SHP77 treated with DMSO at 0.1 percent for 48 hours (cell line): ENCODE data around the gene FAM151B.
"Not testable (repeated sequence)": the region's sequence is repeated elsewhere in the genome, so short reads cannot be mapped to it uniquely, and the experiment has no call there.

Experiments
- DNase-seq: peaks from one replicate; lab custom pipeline; 2025; lab: John Stamatoyannopoulos, UW

FAM151B gene

GRCh38 chr5:80487829-80488721, at the start of gene FAM151B:
TSS of gene FAM151B (plus strand) at chr5:80488100. CDS start at chr5:80488124, 24 bp downstream.
- DNase-seq, result peak; percentile 89

- no peak for DNase-seq
These were observed 49.2 kb upstream of the FAM151B start for GRCh38 chr5:80438739-80439138.

GRCh38 chr5:80439213-80439612, 48.7 kb upstream of the FAM151B start:
- no peak for DNase-seq

- DNase-seq, result no peak
These were observed 45.2 kb upstream of the FAM151B start for GRCh38 chr5:80442742-80443141.

GRCh38 chr5:80453366-80453765, 34.5 kb upstream of the FAM151B start:
- no peak for DNase-seq

GRCh38 chr5:80463269-80463668, 24.6 kb upstream of the FAM151B start:
- DNase-seq, result no peak

GRCh38 chr5:80466669-80467485, 21.0 kb upstream of the FAM151B start:
- DNase-seq, result no peak

GRCh38 chr5:80468131-80468530, 19.8 kb upstream of the FAM151B start:
- DNase-seq, result no peak

- not testable (repeated sequence) for DNase-seq
These were observed 17.3 kb upstream of the FAM151B start for GRCh38 chr5:80470631-80471030.

GRCh38 chr5:80474929-80475328, 13.0 kb upstream of the FAM151B start:
- no peak for DNase-seq

GRCh38 chr5:80479713-80480112, 8.2 kb upstream of the FAM151B start:
- DNase-seq, result no peak

- DNase-seq, result no peak
These were observed 7.5 kb upstream of the FAM151B start for GRCh38 chr5:80480354-80480753.

GRCh38 chr5:80481019-80481893, 6.6 kb upstream of the FAM151B start:
- DNase-seq, result peak; percentile 42

GRCh38 chr5:80482578-80482977, 5.3 kb upstream of the FAM151B start:
- no peak for DNase-seq

GRCh38 chr5:80483636-80484232, 4.2 kb upstream of the FAM151B start:
- no peak for DNase-seq

GRCh38 chr5:80487444-80487828, 464 bp upstream of the FAM151B start:
- no peak for DNase-seq

- no peak for DNase-seq
These were observed 3.4 kb downstream of the FAM151B start for GRCh38 chr5:80491296-80491695.

- no peak for DNase-seq
These were observed 4.8 kb downstream of the FAM151B start for GRCh38 chr5:80492741-80493140.

- not testable (repeated sequence) for DNase-seq
These were observed 5.5 kb downstream of the FAM151B start for GRCh38 chr5:80493443-80493842.

- no peak for DNase-seq
These were observed 8.0 kb downstream of the FAM151B start for GRCh38 chr5:80495891-80496290.

GRCh38 chr5:80502800-80503199, 14.9 kb downstream of the FAM151B start:
- DNase-seq, result no peak

GRCh38 chr5:80503641-80504040, 15.7 kb downstream of the FAM151B start:
- DNase-seq, result no peak
